SK-N-SH (cell line): ENCODE measurements around the gene ADD2. TPM values are rescaled to one million over a fixed set of nuclear protein-coding genes. Genes with fewer than 3 reads are reported as not detected.

ENCODE experiments used
- CTCF ChIA-PET: fragments of 300-600, 350-600 bp; formaldehyde crosslinking; extraction: SDS; loops from one replicate; lab custom pipeline; 2021; lab: Yijun Ruan, JAX
- POLR2A ChIA-PET: fragments of 350-600 bp; sonication (Branson Sonifier 250); formaldehyde crosslinking; extraction: SDS; loops from one replicate; lab custom pipeline; 2020; ENCODE audit warnings: antibody characterized with exemption, inconsistent platforms; lab: Yijun Ruan, JAX
- DNase-seq: peaks from one replicate; pipeline ENCODE4 v3.0.0; 2012
- H2AFZ ChIP-seq: fragments of 200-600 bp; sonication (generic); 2 replicates; pipeline ENCODE4 v1.8.1; 2016; ENCODE audit warnings: antibody characterized with exemption, mild to moderate bottlenecking, low read depth
- H3F3A ChIP-seq: fragments of 200-600 bp; sonication (generic); replicated peaks from 2 replicates; pipeline ENCODE3; 2016; ENCODE audit warnings: antibody characterized with exemption, mild to moderate bottlenecking; ENCODE audit not compliant: insufficient read depth
- H3K27ac ChIP-seq, 2 experiments: fragments of 200-500 bp in 1 of 2; fragments of 200-600 bp in 1 of 2; sonication (Bioruptor generic) in 1 of 2; sonication (generic), shearing (Covaris generic) in 1 of 2; 2 replicates each; pipeline versions ENCODE4 v1.5.1 to v1.6.1; 2014 to 2016; ENCODE audit warnings: low read depth in 2 of 2, inconsistent platforms in 1 of 2, low read length in 1 of 2, mild to moderate bottlenecking in 1 of 2, mixed read lengths in 1 of 2
- H3K27me3 ChIP-seq: fragments of 200-600 bp; sonication (generic), shearing (Covaris generic); 2 replicates; pipeline ENCODE4 v1.6.1; 2016; ENCODE audit warnings: mixed run types; ENCODE audit not compliant: insufficient read depth
- H3K36me3 ChIP-seq, 2 experiments: fragments of 200-500 bp in 1 of 2; fragments of 200-600 bp in 1 of 2; sonication (Bioruptor generic) in 1 of 2; sonication (generic) in 1 of 2; replicated peaks in 1 of 2; 2 replicates each; pipeline versions ENCODE3 to v1.5.1; 2014 to 2016; ENCODE audit warnings: low read length in 1 of 2, mild to moderate bottlenecking in 1 of 2; ENCODE audit not compliant: insufficient read depth in 2 of 2, control insufficient read depth in 1 of 2
- H3K4me1 ChIP-seq, 2 experiments: fragments of 200-500 bp in 1 of 2; fragments of 200-600 bp in 1 of 2; sonication (Bioruptor generic) in 1 of 2; sonication (generic), shearing (Covaris generic) in 1 of 2; 2 replicates each; pipeline versions ENCODE4 v1.5.1 to v1.6.1; 2014 to 2016; ENCODE audit warnings: low read depth in 1 of 2, low read length in 1 of 2, mixed run types in 1 of 2; ENCODE audit not compliant: insufficient read depth in 2 of 2, control insufficient read depth in 1 of 2
- H3K4me2 ChIP-seq: fragments of 200-600 bp; sonication (generic), shearing (Covaris generic); 2 replicates; pipeline ENCODE4 v1.6.1; 2017; ENCODE audit warnings: mixed run types
- H3K4me3 ChIP-seq, 2 experiments: fragments of 200-500 bp in 1 of 2; fragments of 200-600 bp in 1 of 2; sonication (Bioruptor generic) in 1 of 2; sonication (generic), shearing (Covaris generic) in 1 of 2; 2 replicates each; pipeline versions ENCODE4 v1.5.1 to v1.8.1; 2014 to 2016; ENCODE audit warnings: low read depth in 2 of 2, inconsistent platforms in 1 of 2, low read length in 1 of 2, mild to moderate bottlenecking in 1 of 2, mixed read lengths in 1 of 2, moderate library complexity in 1 of 2
- H3K79me2 ChIP-seq: fragments of 200-600 bp; sonication (generic); 2 replicates; pipeline ENCODE4 v1.8.1; 2017; ENCODE audit warnings: mild to moderate bottlenecking; ENCODE audit not compliant: insufficient read depth
- H3K9ac ChIP-seq: fragments of 200-600 bp; sonication (generic); 2 replicates; pipeline ENCODE4 v1.6.1; 2017; ENCODE audit warnings: mixed run types
- H3K9me2 ChIP-seq: fragments of 200-600 bp; sonication (generic); 2 replicates; pipeline ENCODE4 v1.6.1; 2017; ENCODE audit warnings: mixed run types
- H3K9me3 ChIP-seq: fragments of 200-600 bp; sonication (generic); 2 replicates; pipeline ENCODE4 v1.6.1; 2017; ENCODE audit warnings: mixed run types, mild to moderate bottlenecking, moderate library complexity
- H4K20me1 ChIP-seq: fragments of 200-600 bp; sonication (generic); 2 replicates; pipeline ENCODE4 v1.6.1; 2017; ENCODE audit warnings: mild to moderate bottlenecking, mixed run types; ENCODE audit not compliant: insufficient read depth
- EP300 ChIP-seq, 2 experiments: IDR thresholded peaks; 2 replicates each; pipeline versions ENCODE4 v1.4.0 to v1.6.1; 2012; ENCODE audit warnings: borderline replicate concordance in 1 of 2, low read depth in 1 of 2, low read length in 1 of 2
- FOSL2 ChIP-seq: IDR thresholded peaks from 2 replicates; pipeline ENCODE4 v1.4.0; 2012; ENCODE audit warnings: low read depth, mild to moderate bottlenecking, moderate library complexity, borderline replicate concordance
- FOXJ3 ChIP-seq: sonication (generic); formaldehyde crosslinking; IDR thresholded peaks from 2 replicates; pipeline ENCODE4 v1.5.1; 2020; ENCODE audit warnings: mild to moderate bottlenecking, missing genetic modification reagents
- FOXM1 ChIP-seq: IDR thresholded peaks from 2 replicates; pipeline ENCODE4 v1.4.0; 2012; ENCODE audit warnings: low read depth, mild to moderate bottlenecking
- GABPA ChIP-seq: IDR thresholded peaks from 2 replicates; pipeline ENCODE4 v1.4.0; 2012; ENCODE audit warnings: low read depth, mild to moderate bottlenecking
- MAX ChIP-seq: IDR thresholded peaks from 2 replicates; pipeline ENCODE4 v1.4.0; 2012; ENCODE audit warnings: low read depth
- MEF2A ChIP-seq: IDR thresholded peaks from 2 replicates; pipeline ENCODE4 v1.4.0; 2012; ENCODE audit warnings: low read depth, borderline replicate concordance
- RXRA ChIP-seq: IDR thresholded peaks from 2 replicates; pipeline ENCODE4 v1.4.0; 2012; ENCODE audit warnings: low read depth, mild to moderate bottlenecking, borderline replicate concordance
- SIN3A ChIP-seq: IDR thresholded peaks from 2 replicates; pipeline ENCODE4 v1.6.1; 2012; ENCODE audit warnings: low read depth, mild to moderate bottlenecking, low read length, moderate library complexity, borderline replicate concordance
- TAF1 ChIP-seq: IDR thresholded peaks from 2 replicates; pipeline ENCODE4 v1.6.1; 2012; ENCODE audit warnings: low read depth, mild to moderate bottlenecking, low read length, moderate library complexity, borderline replicate concordance
- USF2 ChIP-seq: fragments of 150-350 bp; IDR thresholded peaks from 2 replicates; pipeline ENCODE4 v1.6.1; 2017; ENCODE audit warnings: antibody characterized with exemption, low read length, low read depth, borderline replicate concordance
- WGBS: methylation state at CpG from one replicate; pipeline ENCODE4 v1.1.6; 2017; ENCODE audit warnings: low lambda C conversion rate; 5-methylcytosine and 5-hydroxymethylcytosine counted together
- polyA plus RNA-seq, 3 experiments: library from polyadenylated mRNA; depleted of rRNA; stranded (reverse); fragments of >200 nt; gene quantifications; 2 replicates each; pipeline ENCODE4 v1.2.3, GENCODE V29; 2012
- TF ChIP-seq, protein P1 (sequence below): IDR thresholded peaks from 2 replicates; pipeline ENCODE4 v1.6.1; 2012; ENCODE audit warnings: mild to moderate bottlenecking, low read depth, low read length, moderate library complexity
- TF ChIP-seq, protein P2 (sequence below): fragments of 200-600 bp; sonication (generic); IDR thresholded peaks from 2 replicates; pipeline ENCODE4 v1.6.1; 2017; ENCODE audit warnings: antibody characterized with exemption, mild to moderate bottlenecking, moderate library complexity

ADD2 gene
- polyA plus RNA-seq, 1 of the 3 experiments (the other 2 are of a cell fraction), result 0.30 TPM

- DNase-seq, result no peak
- no peak overlapping the region for H3K9ac ChIP-seq
- no peaks in the 10 kb centered on the region for H3K9me3 ChIP-seq
- H3K4me1 ChIP-seq, result peaks cover 0 to 2% of the 10 kb centered on the region in 2 experiments; a peak in 2 of 4 replicates
- no peaks in the 10 kb centered on the region for H3F3A ChIP-seq
- no peaks in the 10 kb centered on the region for H4K20me1 ChIP-seq
- 80% methylated on average over 6 of the region's 6 CpGs for WGBS
- CTCF ChIA-PET, result interaction anchor here (1.0 kb wide), 2 partner anchors 29 to 102 kb away, joined by 3 read pairs; no protein-coding TSS in a partner anchor
- no peak overlapping the region for H3K4me2 ChIP-seq
- no peak overlapping the region for H3K27ac ChIP-seq
- H2AFZ ChIP-seq, result no peak overlapping the region
- H3K27me3 ChIP-seq, result no peaks in the 10 kb centered on the region
- no peaks in the 10 kb centered on the region for H3K9me2 ChIP-seq
- H3K79me2 ChIP-seq, result no peaks in the 10 kb centered on the region
- POLR2A ChIA-PET, result no interaction called here
- TF ChIP-seq FOXJ3 (CRISPR knock-in tag) (no peak), SIN3A (no peak), USF2 (no peak), TAF1 (no peak), GABPA (no peak)
- H3K4me3 ChIP-seq, result no peak overlapping the region
- H3K36me3 ChIP-seq, result no peaks in the 10 kb centered on the region
Observed at GRCh38 chr2:70683455-70683854, 84.5 kb downstream of the ADD2 start.

- Histone ChIP-seq H3K27me3 (no peaks in the 10 kb centered on the region), H3K9ac (no peak overlapping the region), H2AFZ (no peak overlapping the region), H3K9me3 (no peaks in the 10 kb centered on the region), H3K4me2 (no peak overlapping the region), H3K79me2 (no peaks in the 10 kb centered on the region), H3F3A (no peaks in the 10 kb centered on the region), H3K4me3 (no peak overlapping the region), H4K20me1 (no peaks in the 10 kb centered on the region), H3K4me1 (no peaks in the 10 kb centered on the region), H3K27ac (no peak overlapping the region), H3K9me2 (no peaks in the 10 kb centered on the region), H3K36me3 (no peaks in the 10 kb centered on the region)
- no peak for DNase-seq
- no peak for TF ChIP-seq MAX
- TF ChIP-seq, protein P1, sequence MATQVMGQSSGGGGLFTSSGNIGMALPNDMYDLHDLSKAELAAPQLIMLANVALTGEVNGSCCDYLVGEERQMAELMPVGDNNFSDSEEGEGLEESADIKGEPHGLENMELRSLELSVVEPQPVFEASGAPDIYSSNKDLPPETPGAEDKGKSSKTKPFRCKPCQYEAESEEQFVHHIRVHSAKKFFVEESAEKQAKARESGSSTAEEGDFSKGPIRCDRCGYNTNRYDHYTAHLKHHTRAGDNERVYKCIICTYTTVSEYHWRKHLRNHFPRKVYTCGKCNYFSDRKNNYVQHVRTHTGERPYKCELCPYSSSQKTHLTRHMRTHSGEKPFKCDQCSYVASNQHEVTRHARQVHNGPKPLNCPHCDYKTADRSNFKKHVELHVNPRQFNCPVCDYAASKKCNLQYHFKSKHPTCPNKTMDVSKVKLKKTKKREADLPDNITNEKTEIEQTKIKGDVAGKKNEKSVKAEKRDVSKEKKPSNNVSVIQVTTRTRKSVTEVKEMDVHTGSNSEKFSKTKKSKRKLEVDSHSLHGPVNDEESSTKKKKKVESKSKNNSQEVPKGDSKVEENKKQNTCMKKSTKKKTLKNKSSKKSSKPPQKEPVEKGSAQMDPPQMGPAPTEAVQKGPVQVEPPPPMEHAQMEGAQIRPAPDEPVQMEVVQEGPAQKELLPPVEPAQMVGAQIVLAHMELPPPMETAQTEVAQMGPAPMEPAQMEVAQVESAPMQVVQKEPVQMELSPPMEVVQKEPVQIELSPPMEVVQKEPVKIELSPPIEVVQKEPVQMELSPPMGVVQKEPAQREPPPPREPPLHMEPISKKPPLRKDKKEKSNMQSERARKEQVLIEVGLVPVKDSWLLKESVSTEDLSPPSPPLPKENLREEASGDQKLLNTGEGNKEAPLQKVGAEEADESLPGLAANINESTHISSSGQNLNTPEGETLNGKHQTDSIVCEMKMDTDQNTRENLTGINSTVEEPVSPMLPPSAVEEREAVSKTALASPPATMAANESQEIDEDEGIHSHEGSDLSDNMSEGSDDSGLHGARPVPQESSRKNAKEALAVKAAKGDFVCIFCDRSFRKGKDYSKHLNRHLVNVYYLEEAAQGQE, result no peak
- no peak for TF ChIP-seq TAF1
- TF ChIP-seq, protein P2, sequence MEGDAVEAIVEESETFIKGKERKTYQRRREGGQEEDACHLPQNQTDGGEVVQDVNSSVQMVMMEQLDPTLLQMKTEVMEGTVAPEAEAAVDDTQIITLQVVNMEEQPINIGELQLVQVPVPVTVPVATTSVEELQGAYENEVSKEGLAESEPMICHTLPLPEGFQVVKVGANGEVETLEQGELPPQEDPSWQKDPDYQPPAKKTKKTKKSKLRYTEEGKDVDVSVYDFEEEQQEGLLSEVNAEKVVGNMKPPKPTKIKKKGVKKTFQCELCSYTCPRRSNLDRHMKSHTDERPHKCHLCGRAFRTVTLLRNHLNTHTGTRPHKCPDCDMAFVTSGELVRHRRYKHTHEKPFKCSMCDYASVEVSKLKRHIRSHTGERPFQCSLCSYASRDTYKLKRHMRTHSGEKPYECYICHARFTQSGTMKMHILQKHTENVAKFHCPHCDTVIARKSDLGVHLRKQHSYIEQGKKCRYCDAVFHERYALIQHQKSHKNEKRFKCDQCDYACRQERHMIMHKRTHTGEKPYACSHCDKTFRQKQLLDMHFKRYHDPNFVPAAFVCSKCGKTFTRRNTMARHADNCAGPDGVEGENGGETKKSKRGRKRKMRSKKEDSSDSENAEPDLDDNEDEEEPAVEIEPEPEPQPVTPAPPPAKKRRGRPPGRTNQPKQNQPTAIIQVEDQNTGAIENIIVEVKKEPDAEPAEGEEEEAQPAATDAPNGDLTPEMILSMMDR, result no peak
- TF ChIP-seq EP300 (IDR thresholded peaks at IDR 0.05; ENCODE audit: borderline replicate concordance in 1 of 2, low read depth in 1 of 2, low read length in 1 of 2), result no peak
- no peak for TF ChIP-seq MEF2A
- no peak for TF ChIP-seq FOXM1
- no peak for TF ChIP-seq FOSL2
- TF ChIP-seq RXRA, result no peak
- WGBS, result 50% methylated on average over 2 of the region's 2 CpGs
- ChIA-PET CTCF (interaction anchor here (0.9 kb wide), 1 partner anchor 10 kb away, joined by 3 read pairs; no protein-coding TSS in a partner anchor), POLR2A (no interaction called here)
Observed at GRCh38 chr2:70680735-70681134, 87.3 kb downstream of the ADD2 start.
